PC-3 (cell line): ENCODE results near the gene NAPEPLD. TPM values are rescaled to one million over a fixed set of nuclear protein-coding genes. Genes with fewer than 3 reads are reported as not detected.

ENCODE experiments used
- ATAC-seq: fragments of 200-7000 bp; cut with Tn5 transposase; 2 replicates; pipeline ENCODE4 v1.9.1; 2020; ENCODE audit warnings: mild to moderate bottlenecking, moderate library complexity
- BruUV-seq: library from RNA; stranded (reverse); fragments of 400-500 nt; replicated peaks from 2 replicates; lab custom pipeline; 2021; lab: Mats Ljungman, UMichigan
- CTCF ChIA-PET: fragments of 300-600 bp; sonication (Branson Sonifier 250); formaldehyde crosslinking; loops from one replicate; lab custom pipeline; 2022; ENCODE audit warnings: antibody characterized with exemption; lab: Charles Lee
- POLR2A ChIA-PET: fragments of 300-600 bp; sonication (Branson Sonifier 250); formaldehyde crosslinking; loops from one replicate; lab custom pipeline; 2022; ENCODE audit warnings: antibody characterized with exemption; ENCODE audit not compliant: unreplicated experiment; lab: Charles Lee
- DNase-seq: peaks from one replicate; pipeline ENCODE4 v3.0.0-alpha.2; 2015
- H2AFZ ChIP-seq: fragments of 300-600 bp; sonication (generic); 2 replicates; pipeline ENCODE4 v1.6.0; 2016; ENCODE audit warnings: antibody characterized with exemption, low read length
- H3F3A ChIP-seq: fragments of 300-600 bp; sonication (generic); one replicate; pipeline ENCODE4 v1.6.0; 2017; ENCODE audit warnings: antibody characterized with exemption, low read length, control low read depth, mild to moderate bottlenecking; ENCODE audit not compliant: unreplicated experiment
- H3K27ac ChIP-seq: fragments of 300-600 bp; sonication (generic); 2 replicates; pipeline ENCODE4 v1.5.1; 2016; ENCODE audit warnings: mild to moderate bottlenecking, low read length
- H3K27me3 ChIP-seq: fragments of 300-600 bp; sonication (generic); 2 replicates; pipeline ENCODE4 v1.6.1; 2016; ENCODE audit warnings: low read length, mixed read lengths
- H3K36me3 ChIP-seq: fragments of 300-600 bp; sonication (generic); 2 replicates; pipeline ENCODE4 v1.6.1; 2016; ENCODE audit warnings: low read depth, mixed run types, low read length, mixed read lengths
- H3K4me1 ChIP-seq: fragments of 300-600 bp; sonication (generic); 2 replicates; pipeline ENCODE4 v1.5.1; 2016; ENCODE audit warnings: low read length; ENCODE audit not compliant: insufficient read depth
- H3K4me2 ChIP-seq: fragments of 300-600 bp; sonication (generic); 2 replicates; pipeline ENCODE4 v1.6.0; 2016; ENCODE audit warnings: low read length
- H3K4me3 ChIP-seq: fragments of 300-600 bp; sonication (generic); 2 replicates; pipeline ENCODE4 v1.5.1; 2016; ENCODE audit warnings: mild to moderate bottlenecking, low read length, mixed read lengths
- H3K79me2 ChIP-seq: fragments of 300-600 bp; sonication (generic); 2 replicates; pipeline ENCODE4 v1.6.1; 2017; ENCODE audit warnings: low read length, mixed read lengths
- H3K9ac ChIP-seq: fragments of 300-600 bp; sonication (generic); 2 replicates; pipeline ENCODE4 v1.6.0; 2016; ENCODE audit warnings: mild to moderate bottlenecking, low read length
- H3K9me2 ChIP-seq: fragments of 300-600 bp; sonication (generic); replicated peaks from 2 replicates; pipeline ENCODE4 v1.6.1; 2016; ENCODE audit warnings: mixed run types, low read length, mixed read lengths
- H3K9me3 ChIP-seq: fragments of 300-600 bp; sonication (generic); 2 replicates; pipeline ENCODE4 v1.6.1; 2016; ENCODE audit warnings: low read length, mixed read lengths
- H4K20me1 ChIP-seq: fragments of 300-600 bp; sonication (generic); 2 replicates; pipeline ENCODE4 v1.6.1; 2016; ENCODE audit warnings: low read length, mixed read lengths
- CTCF ChIP-seq: fragments of 300-600 bp; sonication (generic); conservative IDR thresholded peaks from 2 replicates; pipeline ENCODE4 v1.5.1; 2017; ENCODE audit warnings: antibody characterized with exemption, low read depth, mild to moderate bottlenecking, low read length
- EZH2 ChIP-seq: fragments of 300-600 bp; sonication (generic); IDR thresholded peaks from one replicate; pipeline ENCODE4 v1.6.1; 2017; ENCODE audit warnings: antibody characterized with exemption, mild to moderate bottlenecking, low read length; ENCODE audit not compliant: unreplicated experiment
- EZH2phosphoT487 ChIP-seq: fragments of 300-600 bp; sonication (generic); IDR thresholded peaks from 2 replicates; pipeline ENCODE4 v1.6.1; 2018; ENCODE audit warnings: mild to moderate bottlenecking, antibody characterized with exemption, low read length, borderline replicate concordance
- intact Hi-C: fragments of 100-400 bp; cut with micrococcal nuclease; formaldehyde crosslinking; loops from 2 replicates; pipeline ENCODE4 v1.9.0; 2023
- total RNA-seq: library from RNA; depleted of rRNA; stranded (reverse); fragments of >200 nt; gene quantifications from 2 replicates; pipeline ENCODE4 v1.2.3, GENCODE V29; 2014

Gene NAPEPLD
- total RNA-seq, 1 experiment from 2014 or later: 2.5 TPM

GRCh38 chr7:103071000-103071399 is 77.9 kb downstream of the NAPEPLD start:
- Histone ChIP-seq H2AFZ (no peak overlapping the region), H3F3A (no peaks in the 10 kb centered on the region), H4K20me1 (no peaks in the 10 kb centered on the region), H3K27me3 (no peaks in the 10 kb centered on the region), H3K4me2 (no peak overlapping the region), H3K27ac (no peak overlapping the region), H3K9me3 (no peaks in the 10 kb centered on the region), H3K4me3 (no peak overlapping the region), H3K4me1 (peaks cover 8% of the 10 kb centered on the region; the same call in 1 of the 2 replicates), H3K36me3 (no peaks in the 10 kb centered on the region), H3K9ac (no peak overlapping the region), H3K9me2 (no peaks in the 10 kb centered on the region), H3K79me2 (peaks cover 7% of the 10 kb centered on the region)
- ChIA-PET POLR2A (no interaction called here), CTCF (no interaction called here)
- ATAC-seq: no peak
- TF ChIP-seq EZH2phosphoT487 (no peak), EZH2 (no peak), CTCF (no peak)
- DNase-seq: no peak
- intact Hi-C loops: no loop called here
- BruUV-seq: no TSS peak

- Histone ChIP-seq H4K20me1 (no peaks in the 10 kb centered on the region), H3K27me3 (no peaks in the 10 kb centered on the region), H3K9ac (no peak overlapping the region), H3K4me1 (peaks cover 7% of the 10 kb centered on the region; the same call in 1 of the 2 replicates), H3K27ac (no peak overlapping the region), H3K9me3 (no peaks in the 10 kb centered on the region), H2AFZ (no peak overlapping the region), H3K36me3 (no peaks in the 10 kb centered on the region), H3K9me2 (no peaks in the 10 kb centered on the region), H3K4me3 (no peak overlapping the region), H3K79me2 (no peaks in the 10 kb centered on the region), H3F3A (no peaks in the 10 kb centered on the region), H3K4me2 (no peak overlapping the region)
- CTCF ChIA-PET: no interaction called here
- POLR2A ChIA-PET: interaction anchor here (0.9 kb wide), 1 partner anchor 1539 kb away, joined by 3 read pairs; no protein-coding TSS in a partner anchor
- no peak for TF ChIP-seq CTCF
- TF ChIP-seq EZH2phosphoT487: no peak
- TF ChIP-seq EZH2: no peak
- no peak for DNase-seq
- BruUV-seq: no TSS peak
- intact Hi-C loops: loop anchor here (10.0 kb wide), 1 partner anchor 174 kb away; no protein-coding TSS in a partner anchor
- no peak for ATAC-seq
Measured at GRCh38 chr7:103068414-103069403, 80.2 kb downstream of the NAPEPLD start.
